Vagina (tissue), 2 donors: Measurements from ENCODE around the gene CDCA8.

Experiments
- POLR2A ChIP-seq, 2 donors: fragments of 450-650 bp; IDR thresholded peaks; one replicate each; pipeline ENCODE4 v1.6.1; 2017; ENCODE audit warnings: antibody characterized with exemption in 2 of 2, mild to moderate bottlenecking in 2 of 2, moderate library complexity in 2 of 2
- TF ChIP-seq, protein P1 (sequence below), 3 experiments: fragments of 450-650 bp in 2 of 3; fragments of 200-600 bp in 1 of 3; sonication (generic) in 1 of 3; IDR thresholded peaks; one replicate each; pipeline ENCODE4 v1.5.1; 2017 to 2019; ENCODE audit warnings: antibody characterized with exemption in 3 of 3, mild to moderate bottlenecking in 2 of 3, moderate library complexity in 2 of 3

DNA sequence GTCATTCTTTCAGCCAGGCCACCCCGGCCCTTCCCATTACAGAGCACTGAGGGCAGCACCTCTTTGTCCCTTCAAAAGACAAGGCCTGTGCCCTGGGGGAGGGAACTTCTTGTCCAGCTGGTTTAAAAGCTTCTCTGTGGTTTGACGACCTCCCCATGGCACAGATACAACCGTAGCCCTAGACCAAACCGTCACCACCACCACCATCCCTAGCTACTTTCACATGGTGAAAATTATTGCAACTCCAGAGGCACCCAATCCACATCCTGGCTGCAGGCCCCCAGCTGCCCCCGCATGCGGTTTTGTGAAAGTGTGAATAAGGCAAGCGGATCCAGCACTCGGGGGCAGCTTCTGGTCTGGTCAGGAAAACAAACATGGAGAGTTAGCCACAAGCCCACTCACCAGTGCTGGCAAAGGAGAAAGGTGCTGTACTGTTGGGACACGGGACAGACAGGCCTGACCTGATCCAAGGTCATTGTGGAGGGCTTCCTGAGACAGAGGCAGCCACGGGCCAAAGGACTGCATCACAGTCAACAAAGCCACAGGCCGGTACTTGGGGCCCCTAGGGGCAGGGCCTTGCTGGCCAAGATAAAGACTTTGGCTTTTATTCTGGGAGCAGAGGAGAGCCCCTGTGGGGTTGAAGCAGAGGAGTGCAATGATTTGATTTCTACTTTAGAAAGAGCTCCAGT lies 31.2 kb downstream of the CDCA8 start:
- TF ChIP-seq, protein P1, sequence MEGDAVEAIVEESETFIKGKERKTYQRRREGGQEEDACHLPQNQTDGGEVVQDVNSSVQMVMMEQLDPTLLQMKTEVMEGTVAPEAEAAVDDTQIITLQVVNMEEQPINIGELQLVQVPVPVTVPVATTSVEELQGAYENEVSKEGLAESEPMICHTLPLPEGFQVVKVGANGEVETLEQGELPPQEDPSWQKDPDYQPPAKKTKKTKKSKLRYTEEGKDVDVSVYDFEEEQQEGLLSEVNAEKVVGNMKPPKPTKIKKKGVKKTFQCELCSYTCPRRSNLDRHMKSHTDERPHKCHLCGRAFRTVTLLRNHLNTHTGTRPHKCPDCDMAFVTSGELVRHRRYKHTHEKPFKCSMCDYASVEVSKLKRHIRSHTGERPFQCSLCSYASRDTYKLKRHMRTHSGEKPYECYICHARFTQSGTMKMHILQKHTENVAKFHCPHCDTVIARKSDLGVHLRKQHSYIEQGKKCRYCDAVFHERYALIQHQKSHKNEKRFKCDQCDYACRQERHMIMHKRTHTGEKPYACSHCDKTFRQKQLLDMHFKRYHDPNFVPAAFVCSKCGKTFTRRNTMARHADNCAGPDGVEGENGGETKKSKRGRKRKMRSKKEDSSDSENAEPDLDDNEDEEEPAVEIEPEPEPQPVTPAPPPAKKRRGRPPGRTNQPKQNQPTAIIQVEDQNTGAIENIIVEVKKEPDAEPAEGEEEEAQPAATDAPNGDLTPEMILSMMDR (IDR thresholded peaks at IDR 0.05): no peak
- TF ChIP-seq POLR2A (IDR thresholded peaks at IDR 0.05): no peak
